ENCODE measurements around the gene TNS1.
"Not testable (repeated sequence)": the region's sequence is repeated elsewhere in the genome, so short reads cannot be mapped to it uniquely, and the experiment has no call there.

TNS1 gene

DNA sequence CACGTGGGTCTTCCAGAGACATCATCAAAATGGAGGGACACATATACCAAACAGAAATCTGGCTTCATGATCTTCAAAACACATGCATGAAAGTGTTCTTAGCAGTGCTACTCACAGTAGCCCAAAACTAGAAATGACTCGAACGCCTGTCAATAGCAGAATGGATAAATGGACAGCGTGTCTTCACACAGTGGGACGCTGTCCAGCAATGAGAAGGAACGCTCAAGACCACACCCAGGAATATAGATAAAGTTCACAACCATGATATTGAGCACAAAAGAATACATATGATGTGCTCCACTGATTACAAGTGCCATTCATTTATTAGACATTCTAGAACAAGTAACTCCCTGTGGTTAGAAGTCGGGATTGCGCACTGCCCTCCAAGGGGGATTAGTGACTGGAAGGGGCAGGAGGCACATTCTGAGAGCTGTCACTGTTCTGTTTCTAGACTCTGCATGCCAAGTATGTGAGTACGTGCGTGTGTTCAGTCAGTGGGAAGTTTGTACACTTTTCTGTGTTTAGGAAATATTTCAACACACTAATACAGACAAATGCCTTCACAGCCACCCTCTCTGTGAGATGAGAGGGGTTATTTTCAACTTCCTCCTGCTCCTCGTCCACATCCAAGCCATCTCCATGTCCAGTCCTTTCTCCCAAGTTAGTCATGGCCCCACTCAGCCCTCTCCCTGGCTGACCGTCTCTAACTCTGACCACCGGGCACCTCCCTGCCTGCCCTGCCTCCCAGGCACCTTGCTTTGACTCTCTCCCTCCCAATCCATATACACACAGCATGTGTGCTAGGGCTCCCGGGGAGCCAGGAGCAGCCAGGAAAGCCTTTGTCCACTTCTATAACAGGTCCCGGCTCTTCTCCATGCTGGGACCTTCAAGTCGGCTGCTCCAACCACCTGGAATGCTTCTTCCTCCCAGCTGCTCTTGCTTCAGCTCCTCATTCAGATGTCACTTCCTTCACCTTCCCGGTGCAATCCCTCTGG lies 26.9 kb upstream of the TNS1 start:
- DNase-seq (ENCODE audit: low read depth in 2 of 2), result no peak

DNA sequence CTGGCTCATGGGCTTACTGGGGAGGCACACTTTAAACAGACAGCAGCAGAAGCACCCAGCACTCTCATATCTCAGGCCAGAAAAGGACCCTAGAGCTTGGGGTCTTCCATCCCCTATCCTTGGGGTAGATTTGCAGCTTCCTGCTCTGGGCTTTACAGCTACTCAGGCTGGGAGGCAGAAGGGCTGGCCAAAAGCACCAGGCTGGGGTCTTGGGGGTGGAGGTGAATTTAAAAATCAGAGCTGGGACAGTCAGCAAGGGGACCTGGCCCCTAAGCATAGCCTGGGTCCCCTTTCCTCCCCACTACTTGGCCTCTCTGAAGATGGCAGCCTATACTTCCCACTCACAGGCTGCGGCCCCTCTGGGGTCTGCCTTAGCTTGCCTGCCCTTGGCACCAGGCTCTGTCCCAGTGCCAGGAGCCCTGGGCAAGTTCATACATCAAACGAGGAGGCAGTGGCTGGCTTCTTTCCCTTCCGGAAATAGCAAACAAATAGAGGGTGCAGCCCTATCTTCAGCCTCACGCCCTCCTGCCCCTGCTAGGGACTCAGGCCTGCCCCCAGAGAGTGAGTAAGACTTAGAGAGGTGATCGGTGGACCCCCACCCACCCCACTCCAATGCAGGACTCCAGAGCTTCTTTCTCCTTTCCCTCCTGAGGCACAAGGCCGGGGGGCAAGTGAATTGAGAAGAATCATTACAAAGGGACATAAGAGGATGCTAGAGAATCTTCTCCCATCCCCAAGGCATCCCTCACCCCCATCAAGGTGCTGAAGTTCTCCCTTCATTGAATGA lies 26.0 kb upstream of the TNS1 start:
- no peak for DNase-seq (ENCODE audit: low read depth in 2 of 2)

DNA sequence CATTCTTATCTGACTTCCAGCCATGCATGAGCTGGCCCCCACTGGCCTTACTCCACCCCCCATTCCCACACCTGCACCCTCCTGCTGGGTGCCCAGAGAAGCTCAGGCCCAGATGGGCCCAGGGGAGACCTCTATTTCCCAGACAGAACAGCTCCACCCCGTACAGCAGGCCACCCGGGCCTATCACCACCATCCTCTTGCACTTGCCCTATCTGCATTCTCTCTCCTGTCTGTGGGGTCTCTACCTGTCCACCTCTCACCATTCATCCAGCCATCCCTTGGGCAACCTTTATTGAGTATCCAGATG lies 25.3 kb upstream of the TNS1 start:
- no peak for DNase-seq (ENCODE audit: low read depth in 2 of 2)

DNA sequence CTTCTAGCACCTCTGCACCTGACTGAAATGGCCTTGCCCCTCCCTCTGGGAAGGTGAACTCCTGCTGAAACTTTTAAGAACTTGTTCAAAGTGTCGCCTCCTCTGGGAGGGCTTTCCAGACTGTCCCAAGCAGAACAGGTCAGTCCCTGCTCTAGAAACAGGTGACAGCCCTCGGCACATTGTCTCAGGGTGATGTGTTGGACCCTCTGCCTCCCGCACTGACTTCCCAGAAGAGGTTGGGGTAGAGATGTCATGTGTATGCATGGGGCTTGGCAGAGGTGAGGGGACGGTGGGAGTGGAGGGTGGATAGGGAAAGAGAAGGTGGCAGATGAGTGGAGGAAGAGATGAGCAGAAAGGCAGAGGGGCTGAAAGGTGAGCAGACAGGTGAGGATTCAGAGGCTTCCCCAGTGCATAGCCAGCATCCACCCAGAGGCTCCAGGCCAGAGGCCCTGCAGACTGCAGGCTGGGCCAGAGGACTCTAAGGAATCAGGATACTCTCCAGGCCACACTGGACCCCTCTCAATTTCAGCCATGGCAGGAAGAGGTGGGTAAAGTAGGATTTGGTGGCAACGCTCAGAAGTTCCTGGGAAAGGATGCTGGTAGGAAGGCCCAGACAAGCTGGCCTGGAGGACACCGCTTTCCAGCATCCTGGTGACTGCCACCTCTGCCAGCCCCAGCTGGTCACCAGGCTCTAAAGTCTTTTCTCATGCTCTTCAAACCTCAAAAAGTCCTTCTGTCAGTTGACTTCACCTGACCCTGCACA lies 24.8 kb upstream of the TNS1 start:
- no peak for DNase-seq (ENCODE audit: low read depth in 2 of 2)

DNA sequence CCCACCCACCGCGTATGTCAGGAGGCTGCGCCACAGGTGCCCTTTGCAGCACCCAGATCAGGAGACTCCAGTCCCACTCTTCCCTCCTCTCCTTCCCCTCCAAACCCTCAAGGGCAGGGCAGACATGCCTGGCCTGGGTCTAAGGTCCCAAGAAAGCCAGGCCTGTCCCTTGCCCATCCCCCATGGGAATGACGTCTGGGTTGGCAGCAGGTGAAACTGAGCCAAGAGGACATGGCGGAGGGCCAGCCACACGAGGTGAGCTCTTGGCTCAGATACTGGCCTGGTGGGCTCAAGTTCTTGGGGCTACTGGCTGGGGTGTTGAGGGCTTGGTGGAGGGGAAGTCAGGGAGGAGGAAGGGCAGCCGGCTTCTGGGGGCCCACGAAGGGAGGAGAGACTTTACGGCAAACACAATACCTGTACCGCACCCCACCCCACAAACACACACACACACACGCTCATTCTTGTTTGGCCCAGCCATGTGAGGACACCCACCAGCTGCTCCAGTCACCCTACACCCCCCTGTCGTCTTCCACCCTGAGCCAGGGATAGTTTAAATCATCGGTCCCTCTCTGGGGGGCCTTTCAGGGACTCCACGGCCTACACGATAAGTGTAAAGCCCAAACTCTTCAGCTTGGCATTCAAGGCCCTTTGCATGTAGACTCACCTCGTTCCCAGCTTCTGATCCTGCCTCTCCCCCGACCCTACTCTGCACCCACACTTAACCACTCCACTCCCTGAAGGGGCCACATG lies 24.1 kb upstream of the TNS1 start:
- DNase-seq (ENCODE audit: low read depth in 2 of 2), result no peak

DNA sequence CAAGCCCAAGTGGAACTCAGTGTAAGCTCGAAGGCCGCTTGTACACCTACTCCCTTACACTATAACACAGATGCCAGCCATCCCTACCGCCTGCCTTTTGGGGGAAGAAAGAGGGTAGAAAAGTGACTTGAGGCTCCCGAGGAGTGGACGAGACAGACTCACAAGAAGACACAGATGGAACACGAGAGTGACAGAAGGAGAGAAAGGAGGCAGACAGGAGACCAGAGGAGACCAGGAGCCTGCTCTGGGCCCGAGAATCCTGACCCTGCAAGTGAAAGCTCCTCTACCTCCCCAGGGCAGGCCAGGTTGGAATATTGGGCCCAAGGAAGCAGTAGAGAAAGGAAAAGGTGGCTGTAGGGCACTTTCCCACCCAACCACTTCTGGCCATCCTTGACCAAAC lies 23.4 kb upstream of the TNS1 start:
- no peak for DNase-seq (ENCODE audit: low read depth in 2 of 2)

DNA sequence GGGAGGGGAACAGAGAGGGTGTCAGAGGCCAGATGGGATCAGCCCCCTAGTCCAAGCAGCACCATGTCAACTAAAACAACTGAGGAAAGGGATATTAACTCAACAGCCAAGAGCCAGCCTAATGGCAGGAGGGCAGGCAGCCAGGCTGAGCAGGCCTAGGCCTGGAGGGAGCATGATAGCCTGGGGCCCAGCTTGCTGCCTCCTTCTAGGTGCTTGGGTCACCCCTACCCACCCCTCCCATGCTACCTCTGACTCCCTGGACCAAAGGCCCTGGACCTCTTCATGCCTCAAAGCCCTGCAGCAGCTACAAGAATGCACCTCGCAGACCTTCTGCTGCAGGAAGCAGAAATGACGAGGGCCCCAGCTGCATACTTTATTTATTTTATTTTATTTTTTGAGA lies 22.1 kb upstream of the TNS1 start:
- no peak for DNase-seq (ENCODE audit: low read depth in 2 of 2)

DNA sequence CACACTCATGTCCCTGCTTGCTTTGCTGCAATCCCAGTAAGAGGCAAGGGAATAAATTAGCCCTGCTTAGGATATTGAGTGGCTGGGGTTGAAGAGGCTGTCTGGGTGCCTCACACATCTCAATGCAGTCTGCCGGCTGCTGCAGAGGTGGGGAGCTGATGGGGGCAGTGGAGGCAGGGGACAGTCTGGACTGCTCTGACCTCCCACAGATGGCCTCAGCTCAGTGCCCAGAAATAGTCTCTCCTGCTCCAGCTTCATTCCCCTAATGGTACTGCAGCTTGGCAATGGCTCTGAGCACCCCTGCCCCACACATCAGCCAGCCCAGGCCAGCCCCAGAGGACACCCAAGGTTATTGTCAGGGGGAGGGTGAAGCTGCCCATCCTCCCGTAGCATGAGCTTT lies 21.5 kb upstream of the TNS1 start:
- no peak for DNase-seq (ENCODE audit: low read depth in 2 of 2)

DNA sequence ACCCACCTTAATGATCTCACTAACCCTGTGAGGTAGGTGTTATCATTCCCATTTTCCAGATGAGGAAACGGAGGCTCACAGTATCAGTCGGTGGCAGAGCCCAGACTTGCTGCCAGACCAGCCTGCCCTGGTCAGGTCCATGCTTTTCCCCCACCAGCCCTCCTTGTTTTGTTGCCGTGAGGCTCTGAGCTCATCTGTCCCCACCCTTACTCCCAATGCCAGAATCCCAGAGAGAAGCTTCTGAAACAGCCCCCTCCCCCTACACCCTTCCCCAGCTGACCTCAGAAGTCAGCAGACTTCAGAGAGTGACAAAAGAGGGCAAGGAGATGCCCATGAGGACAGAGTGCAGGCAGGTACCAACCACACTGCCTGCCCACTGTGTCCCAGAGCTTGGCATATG lies 20.8 kb upstream of the TNS1 start:
- DNase-seq (ENCODE audit: low read depth in 2 of 2), result no peak

DNA sequence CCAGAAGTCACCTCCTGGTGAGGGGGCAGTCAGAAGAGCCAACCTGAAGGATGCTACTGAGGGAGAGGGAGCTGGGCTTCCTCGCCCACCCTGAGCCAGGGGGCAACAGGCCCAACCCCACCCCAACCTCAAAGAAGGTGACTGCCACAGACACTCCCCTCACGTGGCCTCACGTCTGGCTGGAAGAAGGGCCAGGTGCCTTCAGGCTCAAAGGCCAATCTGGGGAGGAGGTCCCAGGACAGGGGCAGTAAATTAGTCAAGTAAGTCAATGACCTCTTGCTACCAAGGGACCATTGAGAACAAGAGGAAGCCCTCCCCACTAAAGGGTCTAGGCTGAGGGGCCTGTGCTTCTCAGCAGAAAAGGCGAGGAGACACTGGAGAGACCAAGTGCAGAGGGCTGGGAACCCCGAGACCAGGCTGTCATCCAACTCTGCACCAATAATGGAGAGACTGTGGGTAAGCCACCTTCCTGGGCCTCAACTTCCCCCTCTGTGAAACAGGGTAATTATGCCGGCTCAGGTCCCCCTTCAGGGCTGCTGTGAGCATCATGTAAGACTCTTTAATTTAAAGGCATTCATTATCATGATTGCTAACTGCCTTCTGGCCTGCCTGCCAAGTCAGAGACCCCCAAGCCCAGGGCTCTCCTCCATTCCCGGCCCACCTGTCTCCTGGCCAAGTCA lies 20.2 kb upstream of the TNS1 start:
- DNase-seq (ENCODE audit: low read depth in 2 of 2), result no peak

DNA sequence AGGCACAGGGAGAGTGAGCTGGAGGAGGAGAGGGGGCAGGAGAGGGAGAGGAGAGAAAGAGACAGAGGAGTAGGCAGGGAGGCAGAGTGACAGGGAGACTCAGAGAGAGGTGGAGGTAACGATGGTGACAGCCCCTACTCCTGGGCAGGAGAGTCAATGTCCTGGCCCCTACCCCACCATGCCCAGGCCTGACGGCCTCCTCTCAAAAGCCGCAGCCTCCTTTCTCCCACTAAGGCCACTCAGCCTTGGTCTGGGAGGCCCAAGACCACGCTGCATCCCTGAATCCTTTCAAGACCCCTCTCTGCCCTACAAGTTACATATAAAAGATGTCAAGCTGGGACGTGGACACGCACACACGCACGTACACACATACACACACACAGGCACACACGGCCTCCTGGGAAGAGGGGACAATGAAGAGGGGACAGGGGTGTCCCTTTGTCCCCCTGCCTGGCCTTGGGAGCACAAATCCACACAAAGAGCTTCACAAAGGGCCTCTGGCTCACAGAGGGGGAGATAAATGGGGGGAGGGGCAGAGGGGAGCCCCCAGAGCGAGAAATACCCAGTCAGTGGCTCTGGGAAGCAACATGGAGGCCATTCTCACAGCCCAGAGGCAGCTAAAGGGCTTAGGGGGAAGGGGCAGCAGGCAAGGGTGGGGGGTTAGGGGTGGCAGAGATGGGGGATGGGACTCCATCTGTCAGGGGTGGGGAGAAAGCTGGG lies 19.5 kb upstream of the TNS1 start:
- DNase-seq (ENCODE audit: low read depth in 2 of 2), result no peak

DNA sequence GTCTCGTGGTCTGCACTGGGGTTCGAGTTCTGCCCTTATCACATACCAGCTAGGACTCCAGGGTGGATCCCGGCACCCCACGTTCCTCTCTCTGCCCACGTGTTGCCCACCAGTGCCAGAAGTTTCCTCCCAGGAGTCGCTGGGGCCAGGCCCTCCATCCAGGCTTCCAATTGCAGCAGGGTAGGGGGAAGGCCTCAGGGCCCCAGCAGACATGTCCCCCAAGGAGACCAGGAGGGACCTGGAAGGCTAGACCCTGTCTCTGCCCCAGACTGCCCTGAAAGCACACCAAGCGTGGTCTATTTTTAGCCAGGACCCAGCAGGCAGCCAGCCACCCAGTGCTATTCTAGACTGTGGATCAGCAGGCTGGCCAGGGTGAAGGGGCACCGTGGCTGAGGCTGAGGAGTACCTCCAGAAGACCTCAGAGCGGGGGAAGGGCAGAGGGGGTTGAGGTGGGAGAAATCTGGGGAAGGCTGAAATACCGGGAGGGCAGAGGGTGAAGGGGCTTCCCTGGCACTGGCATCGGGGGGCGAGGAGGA lies 18.8 kb upstream of the TNS1 start:
- DNase-seq (ENCODE audit: low read depth in 2 of 2), result no peak

DNA sequence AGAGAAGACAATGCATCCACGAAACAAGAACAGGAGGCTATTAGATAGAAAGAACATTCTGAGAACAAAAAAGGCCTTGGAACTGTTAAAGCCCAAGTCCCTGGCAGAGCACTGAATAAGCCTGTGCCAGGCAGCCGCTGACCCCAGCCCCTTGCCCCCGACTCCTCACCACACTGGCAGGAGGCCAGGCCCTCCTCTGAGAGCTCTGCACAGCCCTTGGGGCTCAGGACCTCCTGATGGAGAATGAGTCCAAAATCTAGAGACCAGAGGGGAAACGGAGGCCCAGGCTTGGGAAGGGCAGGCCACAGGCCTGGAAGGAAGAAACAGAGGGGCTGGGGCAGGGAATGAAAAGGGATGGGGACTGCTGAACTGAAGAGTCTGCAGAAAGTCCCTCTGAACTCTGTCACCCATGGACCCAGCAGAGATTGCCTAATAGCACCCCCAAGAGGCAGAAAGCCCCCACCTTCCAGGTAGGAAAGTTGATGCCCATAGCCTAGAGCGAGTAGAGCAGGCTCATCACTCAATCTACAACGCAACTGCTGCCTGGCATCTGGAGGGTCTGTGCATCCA lies 18.3 kb upstream of the TNS1 start:
- DNase-seq (ENCODE audit: low read depth in 2 of 2), result no peak

DNA sequence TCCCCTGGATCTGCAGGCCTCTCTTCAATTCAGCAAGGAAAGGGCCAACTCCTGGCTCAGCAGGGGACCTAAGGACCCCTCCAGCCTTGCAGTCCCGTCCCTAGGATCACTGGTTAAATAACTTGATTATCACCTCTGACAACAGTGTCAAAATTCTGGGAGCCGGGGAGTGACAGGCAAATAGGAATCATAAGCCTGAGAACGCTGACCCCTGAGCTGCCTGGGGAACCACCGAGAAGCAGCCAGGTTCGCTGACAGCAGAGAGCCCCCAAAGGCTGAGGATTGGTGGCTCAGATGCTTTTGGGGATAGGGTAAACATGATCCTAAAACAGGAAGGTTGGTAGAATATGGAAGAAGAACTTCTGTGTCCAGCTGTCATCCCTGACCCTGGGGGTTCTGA lies 17.5 kb upstream of the TNS1 start:
- DNase-seq (ENCODE audit: low read depth in 2 of 2), result no peak

DNA sequence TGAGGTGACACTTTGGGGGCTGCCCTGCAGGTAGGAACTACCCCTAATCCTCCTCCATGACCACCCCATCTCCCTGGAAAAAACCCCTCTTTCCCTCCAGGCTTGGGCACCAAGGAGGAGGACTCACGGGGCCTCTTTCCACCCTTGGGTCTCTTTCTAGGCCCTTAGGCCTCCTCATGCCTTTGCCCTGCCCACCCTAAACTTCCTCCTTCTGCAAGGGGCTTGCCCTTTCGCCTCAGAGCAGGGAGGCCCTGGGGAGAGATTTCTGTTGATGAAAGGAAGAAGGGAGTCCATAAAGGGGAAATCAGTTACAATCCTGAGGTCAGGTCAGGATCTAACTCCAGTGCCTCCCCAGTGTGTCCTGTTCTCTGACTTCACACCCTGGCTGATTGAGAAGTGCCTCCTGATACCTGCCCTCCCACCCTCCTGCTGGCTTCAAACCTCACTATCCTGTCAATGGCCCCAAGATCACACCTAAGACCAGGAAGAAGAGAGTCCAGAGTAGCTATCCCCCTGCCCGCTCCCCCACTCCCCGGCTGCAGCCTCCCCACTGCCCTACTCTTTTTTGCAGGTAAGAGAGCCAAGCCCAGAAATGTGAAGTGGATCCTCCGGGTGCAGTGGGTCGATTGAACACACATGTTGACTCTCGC lies 16.7 kb upstream of the TNS1 start:
- no peak for DNase-seq (ENCODE audit: low read depth in 2 of 2)

DNA sequence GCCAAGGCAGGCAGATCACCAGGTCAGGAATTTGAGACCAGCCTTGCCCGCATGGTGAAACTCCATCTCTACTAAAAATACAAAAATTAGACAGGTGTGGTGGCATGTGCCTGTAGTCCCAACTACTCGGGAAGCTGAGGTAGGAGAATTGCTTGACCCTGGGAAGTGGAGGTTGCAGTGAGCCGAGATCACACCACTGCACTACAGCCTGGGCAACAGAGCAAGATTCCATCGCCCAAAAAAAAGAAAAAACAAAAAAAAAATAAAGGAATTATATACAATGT lies 16.0 kb upstream of the TNS1 start:
- DNase-seq (ENCODE audit: low read depth in 2 of 2), result not testable (repeated sequence)

DNA sequence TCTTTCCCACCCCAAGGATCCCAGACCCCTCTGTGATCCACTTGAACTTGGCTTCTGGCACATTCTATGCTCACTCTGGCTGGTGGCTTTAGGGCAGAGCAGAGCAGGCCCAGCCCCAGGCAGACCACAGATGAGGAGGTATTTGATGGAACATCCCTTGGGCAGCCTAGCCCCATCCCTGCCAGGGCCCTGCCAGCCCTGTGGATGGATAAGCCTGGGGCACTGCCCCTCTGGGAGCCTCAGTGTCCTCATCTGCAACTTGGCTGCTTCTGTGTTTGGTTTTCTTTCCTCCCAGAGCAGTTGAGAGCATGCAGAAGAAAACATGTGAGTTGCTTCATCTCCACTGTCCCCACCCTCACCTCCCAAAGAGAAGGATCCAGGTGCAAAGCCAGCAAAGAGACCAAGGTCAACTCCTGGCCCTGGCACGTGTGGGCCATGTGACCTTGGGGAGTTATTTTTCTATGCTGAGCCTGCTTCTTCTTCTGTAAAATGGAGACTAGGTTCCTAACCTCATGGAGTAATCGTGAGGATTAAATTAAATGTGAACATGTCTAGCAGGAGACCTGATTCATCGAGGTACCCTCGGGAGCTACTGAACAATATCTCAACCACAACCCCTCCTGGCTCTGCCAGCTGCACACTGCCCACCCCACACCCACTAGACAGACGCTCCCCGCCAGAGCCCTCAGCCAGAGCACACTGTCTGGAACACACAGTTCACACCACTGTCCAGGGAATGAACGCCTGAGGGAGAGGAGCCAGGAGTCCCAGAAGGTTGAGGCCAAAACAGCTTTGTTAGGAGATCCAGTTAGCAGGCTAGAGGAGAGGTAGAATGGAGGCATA lies 14.6 kb upstream of the TNS1 start:
- DNase-seq (ENCODE audit: low read depth in 2 of 2), result no peak

DNA sequence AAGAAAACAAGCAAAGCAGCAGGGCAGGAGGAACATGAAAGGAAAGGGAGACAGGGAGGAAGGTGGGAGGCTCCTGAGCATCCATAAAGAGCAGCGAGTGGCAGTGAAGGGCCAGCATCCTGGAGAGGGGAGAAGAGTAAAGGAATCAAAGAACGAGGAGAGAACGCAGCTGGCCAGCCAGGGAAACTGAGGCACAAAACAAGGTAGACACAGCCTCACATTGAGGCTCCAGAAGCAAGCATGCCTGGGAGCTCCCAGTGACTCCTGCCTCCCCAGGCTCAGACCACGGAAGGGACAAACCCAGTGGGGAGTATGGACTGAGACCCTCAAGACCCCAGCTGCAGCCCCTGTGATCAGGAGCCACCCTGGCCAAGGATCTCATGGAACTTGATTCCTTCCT lies 14.0 kb upstream of the TNS1 start:
- no peak for DNase-seq (ENCODE audit: low read depth in 2 of 2)
